K562 (cell line): Measurements from ENCODE around the gene MPG.

Experiments used
- FOXK2 ChIP-seq, 2 experiments: fragments of 450-650 bp; IDR thresholded peaks in 1 of 2; conservative IDR thresholded peaks in 1 of 2; 2 replicates each; pipeline ENCODE4 v1.6.1; 2016; ENCODE audit warnings: low read depth in 2 of 2, mild to moderate bottlenecking in 1 of 2
- REST ChIP-seq, 2 experiments: fragments of 450-650 bp; formaldehyde crosslinking in 1 of 2; IDR thresholded peaks; 2 replicates each; pipeline versions ENCODE4 v1.4.0 to v1.6.1; 2014 to 2020; ENCODE audit warnings: mild to moderate bottlenecking in 2 of 2, borderline replicate concordance in 1 of 2, low read depth in 1 of 2

GRCh38 chr16:75580-76501 is 2.2 kb upstream of the MPG start:
- TF ChIP-seq REST (IDR thresholded peaks at IDR 0.05; ENCODE audit: borderline replicate concordance) (no peak; the same call in 1 of the 2 replicates), REST (CRISPR knock-in tag; IDR thresholded peaks at IDR 0.05; ENCODE audit: low read depth) (0 out of 2 replicates have a peak, but pooled peaks have one; percentile 36), FOXK2 (conservative IDR thresholded peaks at IDR 0.05 in 1 of 2, IDR thresholded peaks at IDR 0.05 in 1 of 2; ENCODE audit: low read depth in 2 of 2) (no peak)
